Dendritic cell treated with granulocyte-macrophage colony-stimulating factor and Interleukin-4, amounts not matched to agents 40 ng/mL and 50 ng/mL, for 4 days (primary cell): Measurements from ENCODE around the gene UVRAG.
A peak's percentile ranks its signal among the peaks of the same experiment; 100 is the strongest.

Source experiments
- H3K27ac Mint-ChIP-seq: one replicate; pipeline ENCODE4 v1.8.0; 2022; ENCODE audit warnings: mild to moderate bottlenecking, mixed read lengths
- H3K27me3 Mint-ChIP-seq: one replicate; pipeline ENCODE4 v1.8.0; 2022; ENCODE audit warnings: mild to moderate bottlenecking, mixed read lengths
- H3K36me3 Mint-ChIP-seq: one replicate; pipeline ENCODE4 v1.8.0; 2022; ENCODE audit warnings: low read depth, mixed read lengths
- H3K4me1 Mint-ChIP-seq: one replicate; pipeline ENCODE4 v1.8.0; 2022; ENCODE audit warnings: low read depth, mixed read lengths
- H3K4me3 Mint-ChIP-seq: one replicate; pipeline ENCODE4 v1.8.0; 2022; ENCODE audit warnings: mild to moderate bottlenecking, moderate library complexity, mixed read lengths
- H3K9me3 Mint-ChIP-seq: one replicate; pipeline ENCODE4 v1.8.0; 2022; ENCODE audit warnings: mixed read lengths
- intact Hi-C: fragments of 100-400 bp; cut with micrococcal nuclease; formaldehyde crosslinking; loops from one replicate; pipeline ENCODE4 v1.15.0; 2022

The UVRAG gene

DNA sequence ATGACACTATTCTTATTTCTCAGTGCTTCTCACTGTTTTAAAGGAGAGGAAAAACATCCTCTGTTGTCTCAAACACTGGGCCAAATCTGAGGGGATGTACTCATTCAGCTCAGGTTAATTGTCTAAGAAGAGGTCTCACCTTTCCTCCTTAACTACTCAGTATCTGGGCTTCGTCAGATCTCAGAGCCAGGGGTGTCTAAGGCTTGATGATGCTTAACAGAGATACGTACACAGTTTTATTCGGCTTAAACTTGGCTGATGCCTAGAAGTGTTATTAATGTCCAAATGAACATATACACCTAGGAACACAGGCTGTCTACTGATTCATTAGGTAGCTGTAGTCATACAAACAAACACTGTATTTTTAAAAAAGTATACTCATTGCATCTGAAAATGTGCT is 85.8 kb downstream of the UVRAG start:
- H3K4me1 Mint-ChIP-seq, result peaks cover 49% of the 10 kb centered on the region
- no peaks in the 10 kb centered on the region for H3K27me3 Mint-ChIP-seq
- peaks cover 52% of the 10 kb centered on the region for H3K36me3 Mint-ChIP-seq
- H3K9me3 Mint-ChIP-seq, result no peaks in the 10 kb centered on the region
- intact Hi-C loops, result no loop called here
- no peak overlapping the region for H3K4me3 Mint-ChIP-seq
- H3K27ac Mint-ChIP-seq, result no peak overlapping the region

DNA sequence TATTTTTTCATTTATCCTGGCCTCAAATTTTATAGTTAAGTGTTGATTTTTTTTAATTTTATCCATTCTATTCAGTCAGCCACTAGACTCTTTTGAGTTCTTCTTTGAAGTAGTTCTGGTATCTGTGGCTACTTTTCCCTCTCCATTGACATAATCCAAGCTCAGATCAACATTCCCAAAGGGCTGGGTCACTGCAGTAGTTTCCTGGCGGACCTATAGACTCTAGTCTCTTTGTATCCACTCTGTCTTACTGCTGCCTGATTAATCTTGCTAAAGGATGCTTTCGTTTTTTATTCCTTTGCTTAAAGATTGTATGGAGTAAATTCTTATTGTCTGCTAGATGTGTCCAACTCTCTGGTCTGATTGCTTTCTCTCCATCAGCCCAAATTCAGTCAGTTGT is 87.6 kb downstream of the UVRAG start:
- Mint-ChIP-seq H3K4me3 (no peak overlapping the region), H3K36me3 (peaks cover 48% of the 10 kb centered on the region), H3K4me1 (peaks cover 60% of the 10 kb centered on the region), H3K27me3 (no peaks in the 10 kb centered on the region), H3K9me3 (no peaks in the 10 kb centered on the region), H3K27ac (peak overlapping the region; percentile 26)
- intact Hi-C loops, result no loop called here

GRCh38 chr11:75903276-75903675 is 88.3 kb downstream of the UVRAG start:
- H3K36me3 Mint-ChIP-seq, result peaks cover 48% of the 10 kb centered on the region
- H3K27me3 Mint-ChIP-seq, result no peaks in the 10 kb centered on the region
- H3K4me1 Mint-ChIP-seq, result peaks cover 62% of the 10 kb centered on the region
- H3K4me3 Mint-ChIP-seq, result no peak overlapping the region
- H3K27ac Mint-ChIP-seq, result peak overlapping the region; percentile 26
- no peaks in the 10 kb centered on the region for H3K9me3 Mint-ChIP-seq
- intact Hi-C loops, result no loop called here

GRCh38 chr11:75905434-75905833 is 90.4 kb downstream of the UVRAG start:
- no peaks in the 10 kb centered on the region for H3K27me3 Mint-ChIP-seq
- peaks cover 31% of the 10 kb centered on the region for H3K36me3 Mint-ChIP-seq
- H3K27ac Mint-ChIP-seq, result no peak overlapping the region
- H3K4me3 Mint-ChIP-seq, result no peak overlapping the region
- intact Hi-C loops, result no loop called here
- no peaks in the 10 kb centered on the region for H3K9me3 Mint-ChIP-seq
- H3K4me1 Mint-ChIP-seq, result peaks cover 60% of the 10 kb centered on the region

- H3K9me3 Mint-ChIP-seq, result no peaks in the 10 kb centered on the region
- intact Hi-C loops, result no loop called here
- no peak overlapping the region for H3K4me3 Mint-ChIP-seq
- no peaks in the 10 kb centered on the region for H3K27me3 Mint-ChIP-seq
- peaks cover 37% of the 10 kb centered on the region for H3K4me1 Mint-ChIP-seq
- H3K27ac Mint-ChIP-seq, result no peak overlapping the region
- peaks cover 37% of the 10 kb centered on the region for H3K36me3 Mint-ChIP-seq
These were observed 93.0 kb downstream of the UVRAG start for GRCh38 chr11:75907906-75908527.

GRCh38 chr11:75910426-75911145 is 95.6 kb downstream of the UVRAG start:
- H3K27ac Mint-ChIP-seq, result no peak overlapping the region
- no peaks in the 10 kb centered on the region for H3K9me3 Mint-ChIP-seq
- H3K4me1 Mint-ChIP-seq, result peaks cover 29% of the 10 kb centered on the region
- H3K27me3 Mint-ChIP-seq, result no peaks in the 10 kb centered on the region
- H3K36me3 Mint-ChIP-seq, result peaks cover 52% of the 10 kb centered on the region
- intact Hi-C loops, result no loop called here
- no peak overlapping the region for H3K4me3 Mint-ChIP-seq

DNA sequence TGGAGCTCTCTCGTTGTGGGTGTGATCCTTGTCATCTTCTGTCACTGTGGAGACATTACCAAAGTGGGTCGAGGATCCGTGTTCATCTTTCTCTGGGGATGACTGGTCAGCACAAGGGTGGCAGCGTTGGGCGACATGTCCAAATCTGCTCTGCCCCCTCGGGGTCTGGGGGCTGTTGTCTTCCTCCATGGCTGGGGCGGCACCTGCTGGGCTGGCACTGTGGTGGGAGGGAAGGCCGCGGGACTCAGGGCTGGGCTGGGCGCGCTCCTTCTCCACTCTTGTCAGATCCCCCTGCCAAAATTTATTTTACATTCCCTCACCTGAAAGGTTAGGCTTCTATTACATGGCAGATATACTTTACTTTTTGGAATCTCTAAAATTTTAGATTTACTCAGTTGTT is 96.4 kb downstream of the UVRAG start:
- Mint-ChIP-seq H3K27me3 (no peaks in the 10 kb centered on the region), H3K4me3 (no peak overlapping the region), H3K4me1 (peaks cover 26% of the 10 kb centered on the region), H3K9me3 (no peaks in the 10 kb centered on the region), H3K36me3 (peaks cover 60% of the 10 kb centered on the region), H3K27ac (no peak overlapping the region)
- intact Hi-C loops, result no loop called here

GRCh38 chr11:75913984-75914383 is 99.0 kb downstream of the UVRAG start:
- intact Hi-C loops, result no loop called here
- Mint-ChIP-seq H3K4me3 (no peak overlapping the region), H3K9me3 (no peaks in the 10 kb centered on the region)

GRCh38 chr11:75916882-75917281 is 101.9 kb downstream of the UVRAG start:
- peaks cover 13% of the 10 kb centered on the region for H3K4me1 Mint-ChIP-seq
- no peaks in the 10 kb centered on the region for H3K27me3 Mint-ChIP-seq
- peaks cover 77% of the 10 kb centered on the region for H3K36me3 Mint-ChIP-seq

More at GRCh38 chr11:75913984-75914383, 99.0 kb downstream of the UVRAG start:
- Mint-ChIP-seq H3K27ac (no peak overlapping the region), H3K36me3 (peaks cover 69% of the 10 kb centered on the region), H3K4me1 (peaks cover 14% of the 10 kb centered on the region), H3K27me3 (no peaks in the 10 kb centered on the region)

GRCh38 chr11:75918331-75918730 is 103.3 kb downstream of the UVRAG start:
- no peak overlapping the region for H3K4me3 Mint-ChIP-seq
- no peaks in the 10 kb centered on the region for H3K27me3 Mint-ChIP-seq
- no peak overlapping the region for H3K27ac Mint-ChIP-seq
- H3K9me3 Mint-ChIP-seq, result no peaks in the 10 kb centered on the region
- H3K36me3 Mint-ChIP-seq, result peaks cover 64% of the 10 kb centered on the region
- intact Hi-C loops, result no loop called here
- H3K4me1 Mint-ChIP-seq, result peaks cover 13% of the 10 kb centered on the region

More at GRCh38 chr11:75916882-75917281, 101.9 kb downstream of the UVRAG start:
- intact Hi-C loops, result no loop called here
- Mint-ChIP-seq H3K9me3 (no peaks in the 10 kb centered on the region), H3K27ac (no peak overlapping the region), H3K4me3 (no peak overlapping the region)

- H3K36me3 Mint-ChIP-seq, result peaks cover 54% of the 10 kb centered on the region
- H3K9me3 Mint-ChIP-seq, result no peaks in the 10 kb centered on the region
- no peak overlapping the region for H3K4me3 Mint-ChIP-seq
- H3K27ac Mint-ChIP-seq, result no peak overlapping the region
- H3K4me1 Mint-ChIP-seq, result peaks cover 13% of the 10 kb centered on the region
- H3K27me3 Mint-ChIP-seq, result no peaks in the 10 kb centered on the region
- intact Hi-C loops, result no loop called here
These were observed 104.5 kb downstream of the UVRAG start for GRCh38 chr11:75919525-75919924.

DNA sequence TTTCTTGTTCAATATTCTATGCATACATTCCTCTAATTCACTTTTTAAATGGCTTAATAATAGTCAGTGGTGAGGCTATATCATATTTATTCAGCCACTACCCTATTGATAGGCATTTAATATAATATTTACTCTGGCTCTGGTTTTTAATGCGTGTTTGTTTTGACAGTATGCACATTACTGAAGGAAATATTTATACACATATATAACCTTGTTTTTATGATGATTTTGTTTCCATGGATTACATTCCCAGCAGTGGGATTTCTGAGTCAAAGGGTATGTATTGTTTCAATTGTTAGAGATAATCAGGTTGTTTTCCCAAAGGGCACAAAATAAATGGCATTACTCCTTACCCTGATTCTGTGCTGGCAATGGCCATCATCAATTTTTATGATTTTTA is 105.8 kb downstream of the UVRAG start:
- intact Hi-C loops, result no loop called here
- peaks cover 46% of the 10 kb centered on the region for H3K36me3 Mint-ChIP-seq
- peaks cover 15% of the 10 kb centered on the region for H3K4me1 Mint-ChIP-seq
- no peaks in the 10 kb centered on the region for H3K27me3 Mint-ChIP-seq
- H3K4me3 Mint-ChIP-seq, result no peak overlapping the region
- H3K9me3 Mint-ChIP-seq, result no peaks in the 10 kb centered on the region
- no peak overlapping the region for H3K27ac Mint-ChIP-seq

- Mint-ChIP-seq H3K9me3 (no peaks in the 10 kb centered on the region), H3K27ac (no peak overlapping the region), H3K4me3 (no peak overlapping the region), H3K4me1 (peaks cover 17% of the 10 kb centered on the region), H3K36me3 (peaks cover 36% of the 10 kb centered on the region), H3K27me3 (no peaks in the 10 kb centered on the region)
- intact Hi-C loops, result no loop called here
These were observed 106.8 kb downstream of the UVRAG start for GRCh38 chr11:75921808-75922207.

DNA sequence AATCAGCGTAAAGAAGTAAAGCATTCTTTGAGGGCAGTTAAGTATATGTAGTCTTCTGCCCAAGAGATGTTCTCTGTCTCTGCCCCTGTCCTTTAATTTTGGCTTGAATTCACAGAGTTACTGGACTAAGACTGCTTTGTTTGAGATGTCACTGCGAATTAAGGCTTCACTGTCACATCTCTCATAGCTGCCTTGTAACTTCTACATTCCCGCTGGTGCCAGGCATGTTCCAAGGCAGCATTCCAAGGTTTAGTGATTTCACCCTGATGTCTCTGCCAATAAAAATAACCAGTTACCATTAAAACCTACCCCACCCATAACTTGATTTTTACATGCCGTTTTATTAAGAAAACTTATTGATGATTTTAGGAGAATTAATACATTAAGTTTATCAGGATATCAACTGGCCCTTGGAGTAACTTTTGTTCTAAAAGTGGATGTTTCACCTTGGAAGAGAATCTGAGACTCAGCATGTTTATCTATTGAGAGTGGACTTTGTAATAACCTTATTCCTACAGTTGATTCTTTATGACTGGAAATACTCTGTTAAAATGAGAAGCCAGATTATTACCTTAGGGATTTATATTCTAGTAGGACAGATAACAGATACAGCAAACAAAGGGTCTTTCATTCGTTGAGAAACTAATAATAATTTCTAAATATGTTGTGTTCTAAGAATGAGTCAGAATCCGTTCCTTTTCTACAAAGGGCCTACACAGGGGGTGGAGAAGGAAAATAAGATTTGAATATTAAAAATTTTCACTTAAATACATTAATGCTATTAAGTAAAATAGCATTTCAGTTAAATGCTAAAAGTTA is 110.2 kb downstream of the UVRAG start:
- H3K9me3 Mint-ChIP-seq, result no peaks in the 10 kb centered on the region
- intact Hi-C loops, result no loop called here
- no peak overlapping the region for H3K27ac Mint-ChIP-seq
- H3K36me3 Mint-ChIP-seq, result peaks cover 36% of the 10 kb centered on the region
- no peaks in the 10 kb centered on the region for H3K27me3 Mint-ChIP-seq
- no peak overlapping the region for H3K4me3 Mint-ChIP-seq
- H3K4me1 Mint-ChIP-seq, result peaks cover 23% of the 10 kb centered on the region
